ENCODE results near the gene USP2. TPM values are rescaled to one million over a fixed set of nuclear protein-coding genes. Genes with fewer than 3 reads are reported as not detected.
"Not testable (repeated sequence)": the region's sequence is repeated elsewhere in the genome, so short reads cannot be mapped to it uniquely, and the experiment has no call there.

Gene USP2
- total and polyA plus RNA-seq, 2 of the 4 experiments (the other 2 are of a cell fraction) = 0.18 to 0.79 TPM

GRCh38 chr11:119406005-119406404 lies 24.5 kb upstream of the USP2 start:
- no peaks in the 10 kb centered on the region for H3K9me1 ChIP-seq (ENCODE audit: insufficient read depth, low read length)

GRCh38 chr11:119405448-119405847 lies 24.0 kb upstream of the USP2 start:
- H3K4me1 ChIP-seq (ENCODE audit: control insufficient read depth, insufficient read depth, low read length); H3K18ac ChIP-seq (ENCODE audit: low read depth, low read length); H4K91ac ChIP-seq (ENCODE audit: insufficient read depth, low read depth, low read length); H2AFZ ChIP-seq (replicated peaks; ENCODE audit: low read length, poor library complexity); DNase-seq; H2BK15ac ChIP-seq (ENCODE audit: low read depth, low read length); H3K36me3 ChIP-seq (ENCODE audit: control insufficient read depth, insufficient read depth, low read length); H3K14ac ChIP-seq (replicated peaks; ENCODE audit: low read depth, low read length); H3K9me1 ChIP-seq (ENCODE audit: insufficient read depth, low read length); H3K4me3 ChIP-seq (ENCODE audit: insufficient read depth, low read depth, low read length); H2AK5ac ChIP-seq (ENCODE audit: low read depth, low read length); intact Hi-C loops (cut with micrococcal nuclease); H4K8ac ChIP-seq (ENCODE audit: low read depth in 2 of 2, low read length in 2 of 2); H3K56ac ChIP-seq (ENCODE audit: extremely low read depth, insufficient read depth, low read length); H4K20me1 ChIP-seq (ENCODE audit: insufficient read depth, low read length); H3K4me2 ChIP-seq (ENCODE audit: low read depth, low read length); H3K9ac ChIP-seq (ENCODE audit: low read depth, low read length); H3K4ac ChIP-seq (ENCODE audit: low read depth, low read length); H3K79me1 ChIP-seq (ENCODE audit: low read depth in 1 of 2, low read length in 2 of 2); H3K27me3 ChIP-seq (ENCODE audit: control insufficient read depth, insufficient read depth, low read length); POLR2A ChIA-PET (ENCODE audit: unreplicated experiment); H2AK9ac ChIP-seq (replicated peaks; ENCODE audit: low read depth, low read length, poor library complexity); CTCF ChIA-PET; ATAC-seq (ENCODE audit: low read depth); H3K9me3 ChIP-seq (ENCODE audit: control insufficient read depth, insufficient read depth, low read length); BruUV-seq (replicated peaks); H4K5ac ChIP-seq (ENCODE audit: low read depth, low read length); H3K27ac ChIP-seq (ENCODE audit: insufficient read depth, low read length); H3K23ac ChIP-seq (ENCODE audit: low read depth, low read length); H2BK5ac ChIP-seq (ENCODE audit: low read depth, low read length, poor library complexity, severe bottlenecking); dilution Hi-C loops (cut with HindIII; ENCODE audit: low sequenced_read_pairs, unreplicated experiment); H2BK20ac ChIP-seq (ENCODE audit: low read depth, low read length); H2BK120ac ChIP-seq (ENCODE audit: low read depth, low read length): not testable (repeated sequence)
- in situ Hi-C loops (cut with MboI; ENCODE audit: low sequenced_read_pairs) = loop anchor here (10.0 kb wide), 1 partner anchor 329 kb away; no protein-coding TSS in a partner anchor
- WGBS, 2 experiments (ENCODE audit: extremely low coverage in 2 of 2, insufficient read length in 1 of 2) = no CpG with 5 or more reads among the region's 6 CpGs

More at GRCh38 chr11:119406005-119406404, 24.5 kb upstream of the USP2 start:
- Histone ChIP-seq H3K79me1 (ENCODE audit: low read depth in 1 of 2, low read length in 2 of 2) (no peaks in the 10 kb centered on the region), H3K23ac (ENCODE audit: low read depth, low read length) (no peak overlapping the region), H4K8ac (ENCODE audit: low read depth in 2 of 2, low read length in 2 of 2) (no peak overlapping the region), H2AFZ (replicated peaks; ENCODE audit: low read length, poor library complexity) (no peak overlapping the region), H3K18ac (ENCODE audit: low read depth, low read length) (no peak overlapping the region), H4K20me1 (ENCODE audit: insufficient read depth, low read length) (no peaks in the 10 kb centered on the region), H3K27ac (ENCODE audit: insufficient read depth, low read length) (no peak overlapping the region), H2BK5ac (ENCODE audit: low read depth, low read length, poor library complexity, severe bottlenecking) (no peak overlapping the region), H3K56ac (ENCODE audit: extremely low read depth, insufficient read depth, low read length) (no peak overlapping the region), H3K14ac (replicated peaks; ENCODE audit: low read depth, low read length) (no peak overlapping the region), H3K27me3 (ENCODE audit: control insufficient read depth, insufficient read depth, low read length) (peaks cover 2% of the 10 kb centered on the region), H4K91ac (ENCODE audit: insufficient read depth, low read depth, low read length) (no peak overlapping the region), H4K5ac (ENCODE audit: low read depth, low read length) (no peak overlapping the region), H2AK9ac (replicated peaks; ENCODE audit: low read depth, low read length, poor library complexity) (no peak overlapping the region), H3K36me3 (ENCODE audit: control insufficient read depth, insufficient read depth, low read length) (no peaks in the 10 kb centered on the region), H2BK120ac (ENCODE audit: low read depth, low read length) (no peak overlapping the region), H2BK15ac (ENCODE audit: low read depth, low read length) (no peak overlapping the region), H3K9ac (ENCODE audit: low read depth, low read length) (no peak overlapping the region), H3K4ac (ENCODE audit: low read depth, low read length) (no peak overlapping the region), H3K4me1 (ENCODE audit: control insufficient read depth, insufficient read depth, low read length) (peaks cover 5% of the 10 kb centered on the region; the same call in 1 of the 2 replicates), H3K4me3 (ENCODE audit: insufficient read depth, low read depth, low read length) (no peak overlapping the region), H3K9me3 (ENCODE audit: control insufficient read depth, insufficient read depth, low read length) (peaks cover 2% of the 10 kb centered on the region), H3K4me2 (ENCODE audit: low read depth, low read length) (no peak overlapping the region), H2BK20ac (ENCODE audit: low read depth, low read length) (no peak overlapping the region), H2AK5ac (ENCODE audit: low read depth, low read length) (no peak overlapping the region)
- POLR2A ChIA-PET (ENCODE audit: unreplicated experiment) = no interaction called here
- DNase-seq (peak; percentile 13), ATAC-seq (ENCODE audit: low read depth) (no peak)
- BruUV-seq (replicated peaks) = no TSS peak
- in situ Hi-C loops (cut with MboI; ENCODE audit: low sequenced_read_pairs) (loop anchor here (10.0 kb wide), 1 partner anchor 329 kb away; no protein-coding TSS in a partner anchor), intact Hi-C loops (cut with micrococcal nuclease) (no loop called here), dilution Hi-C loops (cut with HindIII; ENCODE audit: low sequenced_read_pairs, unreplicated experiment) (no loop called here)
- TF ChIP-seq SMC3 (IDR thresholded peaks at IDR 0.05; ENCODE audit: low read depth, low read length) (no peak), MXI1 (IDR thresholded peaks at IDR 0.05; ENCODE audit: borderline replicate concordance, low read depth, low read length) (no peak), FOS (IDR thresholded peaks at IDR 0.05; ENCODE audit: low read depth, low read length) (no peak), MAZ (IDR thresholded peaks at IDR 0.05; ENCODE audit: borderline replicate concordance, low read depth, low read length) (no peak)
- CTCF ChIA-PET = no interaction called here
- WGBS, 2 experiments (ENCODE audit: extremely low coverage in 2 of 2, insufficient read length in 1 of 2) = 83% methylated on average over 2 of the region's 3 CpGs; no CpG with 5 or more reads in 1 of the 2 experiments

Measured in IMR-90 (cell line).